ENCODE measurements around the gene MT1M.
"Not testable (repeated sequence)": the region's sequence is repeated elsewhere in the genome, so short reads cannot be mapped to it uniquely, and the experiment has no call there.

The MT1M gene

GRCh38 chr16:56608876-56609462, 23.5 kb upstream of the MT1M start:
- DNase-seq (ENCODE audit: low spot score): peak; percentile 46

DNA sequence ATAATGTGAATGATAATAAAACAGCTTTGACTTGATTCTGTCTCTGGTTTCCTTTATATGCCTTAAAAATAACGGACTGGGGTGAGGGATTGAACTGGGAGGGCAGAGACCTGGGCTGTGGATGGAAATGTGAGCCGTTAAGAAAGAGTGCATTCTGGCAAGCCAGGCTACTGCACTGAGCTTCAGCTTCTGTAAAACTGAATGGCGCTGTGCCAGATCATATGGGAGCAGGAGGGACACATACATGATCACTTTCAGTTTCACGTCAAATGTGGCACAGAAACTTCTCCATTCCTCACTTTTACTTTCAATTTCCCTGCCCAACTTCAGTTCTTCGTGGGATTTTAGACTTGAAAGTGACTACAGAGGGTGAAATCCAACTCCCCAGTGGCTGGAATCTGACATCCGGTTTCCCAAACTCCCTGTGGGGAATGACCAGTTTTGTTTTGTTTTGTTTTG, 23.0 kb upstream of the MT1M start:
- peak; percentile 89 for DNase-seq (ENCODE audit: low spot score)

DNA sequence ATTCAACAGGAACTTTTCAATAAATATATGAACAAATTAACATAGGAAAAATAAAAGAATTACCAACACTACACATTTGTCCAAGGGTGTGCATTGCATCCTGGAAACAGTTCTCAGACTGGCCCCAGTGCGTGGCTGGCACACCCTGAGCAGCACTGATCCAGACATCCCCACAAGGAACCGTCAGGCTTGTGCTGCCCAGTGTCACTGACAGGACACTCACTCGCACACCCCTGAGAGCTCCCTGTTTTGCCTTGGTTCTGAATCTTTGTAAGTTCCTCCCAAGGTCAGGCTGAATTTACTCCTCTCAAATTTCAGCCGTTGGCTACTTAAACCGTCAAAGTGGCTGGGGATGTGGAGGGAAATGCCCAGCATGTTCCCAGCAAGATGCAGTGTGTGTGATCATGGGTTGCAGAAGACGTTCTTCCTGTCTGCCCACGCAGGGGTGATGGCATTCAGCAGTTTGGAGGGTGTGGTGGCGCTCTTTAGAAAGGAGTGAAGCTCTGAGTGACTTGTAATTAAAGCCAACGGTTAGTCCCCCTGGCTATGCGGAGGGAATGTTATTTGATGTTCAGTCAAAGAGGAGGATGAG, 22.3 kb upstream of the MT1M start:
- DNase-seq (ENCODE audit: low spot score): peak; percentile 97

DNA sequence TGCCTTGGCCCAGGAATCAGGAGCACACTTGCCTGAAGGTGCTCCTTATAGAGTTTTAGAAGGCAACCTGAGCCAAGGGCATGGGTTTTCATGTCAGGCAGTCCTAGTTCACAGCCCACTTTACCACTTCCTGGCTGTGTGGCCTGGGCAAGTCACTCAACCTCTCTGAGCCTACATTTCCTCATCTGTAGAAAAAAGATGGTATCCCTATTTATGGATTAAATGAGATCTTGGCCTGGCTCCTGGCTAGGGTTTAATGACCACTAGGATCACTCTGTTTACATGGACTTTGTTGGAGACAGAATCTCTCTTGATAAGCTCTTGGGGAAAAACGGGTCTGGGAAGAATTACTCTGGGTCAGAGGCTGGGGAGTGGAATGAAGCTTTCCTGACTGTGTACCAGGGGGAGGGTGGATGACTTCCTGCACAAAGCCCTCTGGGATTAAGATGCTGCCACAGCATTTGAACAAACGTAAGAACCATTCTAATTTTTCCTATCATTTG, 21.8 kb upstream of the MT1M start:
- no peak for DNase-seq (ENCODE audit: low spot score)

GRCh38 chr16:56611281-56611833, 21.1 kb upstream of the MT1M start:
- DNase-seq (ENCODE audit: low spot score): peak; percentile 95

GRCh38 chr16:56613706-56614105, 18.8 kb upstream of the MT1M start:
- peak; percentile 88 for DNase-seq (ENCODE audit: low spot score)

- peak; percentile 98 for DNase-seq (ENCODE audit: low spot score)
Observed at GRCh38 chr16:56614549-56614991, 17.9 kb upstream of the MT1M start.

DNA sequence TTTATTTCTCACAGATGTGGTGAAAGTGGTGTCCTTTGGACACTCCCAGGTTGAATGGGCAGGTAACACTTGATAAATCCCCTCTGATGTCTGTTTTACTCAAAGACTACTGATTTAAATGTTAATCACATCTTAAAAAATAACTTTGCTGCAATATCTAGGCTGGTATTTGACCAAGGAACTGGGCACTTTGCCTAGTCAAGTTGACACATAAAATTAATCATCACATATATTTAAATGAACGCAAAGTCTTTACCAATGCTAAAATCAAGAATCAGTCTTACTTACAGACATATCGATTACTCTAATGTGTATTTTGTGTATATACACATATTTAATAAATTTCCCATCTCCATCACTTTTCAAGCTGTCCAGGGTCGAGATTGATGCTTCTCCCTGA, 17.1 kb upstream of the MT1M start:
- peak; percentile 82 for DNase-seq (ENCODE audit: low spot score)

- peak; percentile 25 for DNase-seq (ENCODE audit: low spot score)
Observed at GRCh38 chr16:56616608-56617211, 15.7 kb upstream of the MT1M start.

DNA sequence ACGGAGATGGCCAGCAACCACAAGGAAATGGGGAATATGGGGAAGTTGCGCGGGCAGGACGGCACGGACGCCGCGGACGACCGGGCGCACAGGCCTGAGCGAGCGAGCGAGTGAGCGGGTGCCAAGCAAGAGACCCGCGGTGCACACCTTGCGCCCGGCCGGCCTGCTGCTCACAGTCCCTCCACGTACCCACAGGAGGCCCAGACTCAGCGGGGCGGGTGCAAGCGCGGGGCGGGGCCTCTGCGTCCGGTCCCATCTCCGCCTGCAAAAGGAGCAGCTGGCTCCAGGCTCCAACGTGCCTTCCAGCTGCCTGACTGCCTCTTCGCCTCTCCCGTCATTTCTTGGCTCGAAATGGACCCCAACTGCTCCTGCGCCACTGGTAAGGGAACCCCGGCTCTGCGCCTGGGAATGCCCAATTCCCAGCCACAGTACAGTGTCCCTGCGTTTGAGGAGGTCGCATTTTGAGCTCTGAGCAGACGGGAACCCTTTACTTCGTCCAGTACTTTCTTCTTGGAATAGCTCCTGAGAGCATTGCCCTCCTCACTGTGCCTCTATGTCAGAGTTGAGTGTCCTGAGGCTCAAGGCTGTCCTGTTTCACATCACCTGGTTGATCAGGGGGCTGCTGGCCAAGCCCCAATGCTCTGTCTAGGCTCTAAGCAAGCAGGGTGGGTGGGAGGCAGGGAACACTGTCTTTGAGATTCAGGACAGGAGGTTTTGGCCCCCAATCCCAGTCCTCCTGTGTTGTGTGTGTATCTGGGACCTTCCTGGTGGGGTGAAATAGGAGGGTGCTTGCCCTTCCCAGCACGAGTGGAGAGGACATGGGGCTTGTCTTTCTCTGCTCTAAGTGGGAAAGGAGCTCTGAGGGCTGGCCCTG, 15.0 kb upstream of the MT1M start:
- DNase-seq (ENCODE audit: low spot score): peak; percentile 84

DNA sequence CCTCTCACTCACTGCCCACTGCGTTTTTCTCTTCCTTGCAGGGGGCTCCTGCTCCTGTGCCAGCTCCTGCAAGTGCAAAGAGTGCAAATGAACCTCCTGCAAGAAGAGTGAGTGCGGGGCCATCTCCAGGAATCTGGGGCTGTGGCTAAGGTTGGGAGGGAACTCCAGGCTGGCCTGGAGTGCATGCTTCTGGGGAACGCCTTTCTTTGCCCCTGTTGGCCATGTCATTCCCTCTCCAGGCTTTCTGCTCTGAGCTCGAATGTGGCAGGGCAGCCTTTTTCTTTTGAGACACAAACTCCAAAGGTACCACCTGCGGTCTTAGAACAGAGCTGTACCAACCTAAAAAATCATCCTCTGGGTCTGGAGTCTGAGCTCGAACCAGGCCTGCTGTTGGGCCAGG, 14.3 kb upstream of the MT1M start:
- DNase-seq (ENCODE audit: low spot score): peak; percentile 11

DNA sequence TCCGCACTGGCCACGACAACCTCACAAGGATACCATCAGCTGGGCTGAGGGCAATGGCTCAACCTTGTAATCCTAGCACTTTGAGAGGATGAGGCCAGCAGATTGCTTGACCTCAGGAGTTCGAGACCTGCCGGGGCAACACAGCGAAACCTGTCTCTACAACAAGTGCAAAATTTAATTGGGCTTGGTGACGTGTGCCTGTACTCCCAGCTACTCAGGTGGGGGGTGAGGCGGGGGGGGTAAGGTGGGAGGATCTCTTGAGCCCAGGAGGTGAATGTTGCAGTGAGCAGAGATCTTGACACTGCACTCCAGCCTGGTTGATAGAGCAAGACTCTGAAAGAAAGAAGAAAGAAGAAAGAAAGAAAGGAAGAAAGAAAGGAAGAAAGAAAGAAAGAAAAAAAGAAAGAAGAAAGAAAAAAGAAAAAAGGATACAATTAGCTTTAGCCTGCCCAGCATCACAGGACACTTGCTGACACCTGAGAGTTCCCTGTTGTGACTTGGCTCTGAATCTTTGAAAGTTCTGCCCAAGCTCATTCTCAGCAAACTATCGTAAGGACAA, 12.0 kb upstream of the MT1M start:
- DNase-seq (ENCODE audit: low spot score): peak; percentile 48

DNA sequence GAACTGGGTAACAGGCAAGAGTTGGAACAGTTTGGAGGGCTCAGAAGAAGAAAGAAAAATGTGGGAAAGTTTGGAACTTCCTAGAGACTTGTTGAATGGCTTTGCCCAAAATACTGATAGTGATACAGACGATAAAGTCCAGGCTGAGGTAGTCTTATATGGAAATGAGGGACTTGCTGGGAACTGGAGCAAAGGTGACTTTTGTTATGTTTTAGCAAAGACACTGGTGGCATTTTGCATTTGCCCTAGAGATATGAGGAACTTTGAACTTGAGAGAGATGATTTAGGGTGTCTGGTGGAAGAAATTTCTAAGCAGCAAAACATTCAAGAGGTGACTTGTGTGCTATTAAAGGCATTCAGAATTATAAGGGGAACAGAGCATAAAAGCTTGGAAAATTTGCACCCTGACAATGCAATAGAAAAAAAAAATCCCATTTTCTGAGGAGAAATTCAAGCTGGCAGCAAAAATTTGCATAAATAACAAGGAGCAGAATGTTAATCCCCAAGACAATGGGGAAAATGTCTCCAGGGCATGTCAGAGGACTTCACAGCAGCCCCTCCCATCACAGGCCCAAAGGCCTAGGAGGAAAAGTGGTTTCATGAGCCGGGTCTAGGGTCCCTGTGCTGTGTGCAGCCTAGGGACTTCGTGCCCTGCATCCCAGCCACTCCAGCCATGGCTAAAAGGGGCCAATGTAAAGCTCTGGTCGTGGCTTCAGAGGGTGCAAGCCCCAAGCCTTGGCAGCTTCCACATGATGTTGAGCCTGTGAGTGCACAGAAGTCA, 10.6 kb upstream of the MT1M start:
- DNase-seq (ENCODE audit: low spot score): not testable (repeated sequence)

- DNase-seq (ENCODE audit: low spot score): not testable (repeated sequence)
Observed at GRCh38 chr16:56623184-56623583, 9.3 kb upstream of the MT1M start.

DNA sequence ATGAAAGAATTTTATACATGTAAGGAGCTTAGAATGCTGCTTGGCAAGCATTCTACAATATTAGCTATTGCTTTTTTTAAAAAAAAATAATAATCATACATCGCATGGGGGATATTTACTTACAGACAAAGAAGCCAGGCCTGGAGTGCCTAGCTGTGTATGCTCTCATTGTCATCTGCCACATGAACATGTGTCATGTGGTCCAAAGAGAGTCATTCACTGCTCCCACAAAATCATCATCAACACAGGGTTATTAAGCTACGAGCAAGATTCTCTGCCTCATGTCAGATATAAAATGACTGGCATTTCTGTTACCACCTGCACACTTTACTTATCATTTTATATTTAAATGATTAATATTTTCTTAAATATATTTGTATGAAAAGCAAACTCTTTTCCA, 8.8 kb upstream of the MT1M start:
- DNase-seq (ENCODE audit: low spot score): peak; percentile 88

GRCh38 chr16:56625140-56625942, 7.1 kb upstream of the MT1M start, which contains the start of gene MT1E:
Gene MT1E (plus strand): TSS chr16:56625781. CDS start chr16:56625852, 71 bp downstream.
- peak; percentile 88 for DNase-seq (ENCODE audit: low spot score)

DNA sequence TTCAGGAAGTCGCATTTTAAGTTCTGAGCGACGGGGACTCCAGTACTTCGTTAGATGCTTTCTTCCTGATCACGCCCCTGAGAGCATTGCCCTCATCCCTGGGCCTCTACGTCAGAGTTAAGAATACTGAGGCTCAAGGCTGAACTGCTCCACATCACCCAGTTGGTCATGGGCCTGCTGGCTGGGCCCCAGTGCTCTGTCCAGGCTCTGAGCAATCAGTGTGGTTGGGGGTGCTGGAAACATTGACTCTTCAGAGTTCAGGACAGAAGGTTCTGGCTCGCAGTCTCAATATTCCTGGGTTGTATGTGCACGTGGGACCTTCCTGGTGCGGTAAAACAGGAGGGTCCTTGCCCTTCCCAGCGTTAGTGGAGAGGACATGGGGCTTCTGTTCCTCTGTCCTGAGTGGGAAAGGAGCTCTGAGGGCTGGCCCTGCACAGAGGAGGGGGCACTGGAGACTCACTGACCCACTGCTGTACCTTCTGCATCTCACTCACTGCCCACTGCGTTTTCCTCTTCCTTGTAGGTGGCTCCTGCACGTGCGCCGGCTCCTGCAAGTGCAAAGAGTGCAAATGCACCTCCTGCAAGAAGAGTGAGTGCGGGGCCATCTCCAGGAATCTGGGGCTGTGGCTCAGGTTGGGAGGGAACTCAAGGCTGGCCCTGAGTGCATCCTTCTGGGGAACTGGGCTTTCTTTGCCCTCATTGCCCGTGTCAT, 6.4 kb upstream of the MT1M start:
- peak; percentile 94 for DNase-seq (ENCODE audit: low spot score)

DNA sequence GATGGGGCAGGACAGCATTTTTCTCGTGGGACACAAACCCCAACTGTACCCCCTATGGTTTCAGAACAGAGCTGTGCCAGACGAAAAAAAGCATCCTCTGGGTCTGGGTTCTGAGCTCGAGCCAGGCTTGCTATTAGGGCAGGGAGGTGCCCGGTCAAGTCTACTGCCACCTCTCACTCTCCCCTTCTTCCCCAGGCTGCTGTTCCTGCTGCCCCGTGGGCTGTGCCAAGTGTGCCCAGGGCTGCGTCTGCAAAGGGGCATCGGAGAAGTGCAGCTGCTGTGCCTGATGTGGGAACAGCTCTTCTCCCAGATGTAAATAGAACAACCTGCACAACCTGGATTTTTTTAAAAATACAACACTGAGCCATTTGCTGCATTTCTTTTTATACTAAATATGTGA, 5.8 kb upstream of the MT1M start:
- no peak for DNase-seq (ENCODE audit: low spot score)

Data from RKO (cell line).